ENCODE results near the gene AMOTL1. TPM values are rescaled to one million over a fixed set of nuclear protein-coding genes. Genes with fewer than 3 reads are reported as not detected.

The AMOTL1 gene
- total RNA-seq, 4 donors from 2014 or later = 21.8 to 46.7 (median 32.9) TPM

- TF ChIP-seq CTCF (IDR thresholded peaks at IDR 0.05; ENCODE audit: low read depth) = no peak
Measured at GRCh38 chr11:94737171-94737611, 31.0 kb upstream of the AMOTL1 start.

- TF ChIP-seq CTCF (IDR thresholded peaks at IDR 0.05; ENCODE audit: low read depth) = no peak
Measured at GRCh38 chr11:94738746-94739145, 29.4 kb upstream of the AMOTL1 start.

GRCh38 chr11:94739331-94739730 lies 28.8 kb upstream of the AMOTL1 start:
- no peak for TF ChIP-seq CTCF (IDR thresholded peaks at IDR 0.05; ENCODE audit: low read depth)

- no peak for TF ChIP-seq CTCF (IDR thresholded peaks at IDR 0.05; ENCODE audit: low read depth)
Measured at GRCh38 chr11:94740083-94741021, 27.8 kb upstream of the AMOTL1 start.

- no peak for TF ChIP-seq CTCF (IDR thresholded peaks at IDR 0.05; ENCODE audit: low read depth)
Measured at GRCh38 chr11:94741022-94741679, 27.0 kb upstream of the AMOTL1 start.

GRCh38 chr11:94742665-94743064 lies 25.5 kb upstream of the AMOTL1 start:
- no peak for TF ChIP-seq CTCF (IDR thresholded peaks at IDR 0.05; ENCODE audit: low read depth)

- TF ChIP-seq CTCF (IDR thresholded peaks at IDR 0.05; ENCODE audit: low read depth) = no peak
Measured at GRCh38 chr11:94746721-94747120, 21.4 kb upstream of the AMOTL1 start.

All from subcutaneous adipose tissue (tissue), 4 donors.